Ovary (tissue), 3 donors: ENCODE data around the gene LDHAL6B.

Experiments
- POLR2A ChIP-seq: fragments of 450-650 bp; IDR thresholded peaks from one replicate; pipeline ENCODE4 v1.6.1; 2017; ENCODE audit warnings: antibody characterized with exemption, mild to moderate bottlenecking, moderate library complexity
- TF ChIP-seq, protein P1 (sequence below), 3 donors: fragments of 450-650 bp in 2 of 3; fragments of 200-600 bp in 1 of 3; IDR thresholded peaks; one replicate each; pipeline versions ENCODE4 v1.5.1 to v1.8.0; 2016 to 2022; ENCODE audit warnings: antibody characterized with exemption in 3 of 3, mild to moderate bottlenecking in 1 of 3
- donor health status: DM: no; HTN: no; CAD: no.

DNA sequence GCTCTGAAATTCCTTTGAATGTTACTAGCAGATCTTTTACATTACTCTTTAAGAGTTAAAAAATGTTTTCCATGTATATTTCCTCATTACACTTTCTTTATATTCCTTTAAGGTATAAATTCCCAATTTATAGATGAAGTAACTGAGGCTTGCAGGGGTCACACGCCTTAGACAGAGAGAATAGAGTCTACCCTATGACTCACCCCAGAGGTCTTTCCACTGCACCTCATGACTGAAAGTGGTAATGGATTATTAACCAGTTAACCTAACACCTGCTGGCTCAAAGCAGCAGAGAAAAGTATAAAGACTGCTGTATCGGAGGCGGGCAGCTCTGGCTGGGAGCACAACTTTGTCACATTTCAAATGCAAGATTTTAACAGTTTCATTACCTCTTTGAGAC lies 37.7 kb downstream of the LDHAL6B start:
- TF ChIP-seq POLR2A: no peak
- TF ChIP-seq, protein P1, sequence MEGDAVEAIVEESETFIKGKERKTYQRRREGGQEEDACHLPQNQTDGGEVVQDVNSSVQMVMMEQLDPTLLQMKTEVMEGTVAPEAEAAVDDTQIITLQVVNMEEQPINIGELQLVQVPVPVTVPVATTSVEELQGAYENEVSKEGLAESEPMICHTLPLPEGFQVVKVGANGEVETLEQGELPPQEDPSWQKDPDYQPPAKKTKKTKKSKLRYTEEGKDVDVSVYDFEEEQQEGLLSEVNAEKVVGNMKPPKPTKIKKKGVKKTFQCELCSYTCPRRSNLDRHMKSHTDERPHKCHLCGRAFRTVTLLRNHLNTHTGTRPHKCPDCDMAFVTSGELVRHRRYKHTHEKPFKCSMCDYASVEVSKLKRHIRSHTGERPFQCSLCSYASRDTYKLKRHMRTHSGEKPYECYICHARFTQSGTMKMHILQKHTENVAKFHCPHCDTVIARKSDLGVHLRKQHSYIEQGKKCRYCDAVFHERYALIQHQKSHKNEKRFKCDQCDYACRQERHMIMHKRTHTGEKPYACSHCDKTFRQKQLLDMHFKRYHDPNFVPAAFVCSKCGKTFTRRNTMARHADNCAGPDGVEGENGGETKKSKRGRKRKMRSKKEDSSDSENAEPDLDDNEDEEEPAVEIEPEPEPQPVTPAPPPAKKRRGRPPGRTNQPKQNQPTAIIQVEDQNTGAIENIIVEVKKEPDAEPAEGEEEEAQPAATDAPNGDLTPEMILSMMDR (IDR thresholded peaks at IDR 0.05): no peak
